Endometrial microvascular endothelial cells (primary cell): ENCODE results near the gene XIRP1. TPM values are rescaled to one million over a fixed set of nuclear protein-coding genes. Genes with fewer than 3 reads are reported as not detected.
"Not testable (repeated sequence)": the region's sequence is repeated elsewhere in the genome, so short reads cannot be mapped to it uniquely, and the experiment has no call there.

Experiments
- in situ Hi-C: cut with HindIII; loops from 2 replicates; pipeline ENCODE4 v1.10.0; 2017; ENCODE audit warnings: low sequenced_read_pairs, low pct_unique_long_range_greater_than_20kb; ENCODE audit errors: inconsistent ontology term
- total RNA-seq: library from RNA; depleted of rRNA; stranded (reverse); fragments of >200 nt; gene quantifications from one replicate; pipeline ENCODE4 v1.2.3, GENCODE V29; 2015; ENCODE audit errors: inconsistent ontology term

XIRP1 gene, protein sequence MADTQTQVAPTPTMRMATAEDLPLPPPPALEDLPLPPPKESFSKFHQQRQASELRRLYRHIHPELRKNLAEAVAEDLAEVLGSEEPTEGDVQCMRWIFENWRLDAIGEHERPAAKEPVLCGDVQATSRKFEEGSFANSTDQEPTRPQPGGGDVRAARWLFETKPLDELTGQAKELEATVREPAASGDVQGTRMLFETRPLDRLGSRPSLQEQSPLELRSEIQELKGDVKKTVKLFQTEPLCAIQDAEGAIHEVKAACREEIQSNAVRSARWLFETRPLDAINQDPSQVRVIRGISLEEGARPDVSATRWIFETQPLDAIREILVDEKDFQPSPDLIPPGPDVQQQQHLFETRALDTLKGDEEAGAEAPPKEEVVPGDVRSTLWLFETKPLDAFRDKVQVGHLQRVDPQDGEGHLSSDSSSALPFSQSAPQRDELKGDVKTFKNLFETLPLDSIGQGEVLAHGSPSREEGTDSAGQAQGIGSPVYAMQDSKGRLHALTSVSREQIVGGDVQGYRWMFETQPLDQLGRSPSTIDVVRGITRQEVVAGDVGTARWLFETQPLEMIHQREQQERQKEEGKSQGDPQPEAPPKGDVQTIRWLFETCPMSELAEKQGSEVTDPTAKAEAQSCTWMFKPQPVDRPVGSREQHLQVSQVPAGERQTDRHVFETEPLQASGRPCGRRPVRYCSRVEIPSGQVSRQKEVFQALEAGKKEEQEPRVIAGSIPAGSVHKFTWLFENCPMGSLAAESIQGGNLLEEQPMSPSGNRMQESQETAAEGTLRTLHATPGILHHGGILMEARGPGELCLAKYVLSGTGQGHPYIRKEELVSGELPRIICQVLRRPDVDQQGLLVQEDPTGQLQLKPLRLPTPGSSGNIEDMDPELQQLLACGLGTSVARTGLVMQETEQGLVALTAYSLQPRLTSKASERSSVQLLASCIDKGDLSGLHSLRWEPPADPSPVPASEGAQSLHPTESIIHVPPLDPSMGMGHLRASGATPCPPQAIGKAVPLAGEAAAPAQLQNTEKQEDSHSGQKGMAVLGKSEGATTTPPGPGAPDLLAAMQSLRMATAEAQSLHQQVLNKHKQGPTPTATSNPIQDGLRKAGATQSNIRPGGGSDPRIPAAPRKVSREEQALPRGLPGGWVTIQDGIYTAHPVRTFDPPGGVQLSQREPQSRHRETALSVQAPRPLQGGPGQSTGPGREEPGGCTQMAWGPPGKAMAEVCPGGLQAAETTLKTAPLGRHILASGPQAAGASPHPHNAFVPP (N-terminal part only)
- not detected for total RNA-seq

DNA sequence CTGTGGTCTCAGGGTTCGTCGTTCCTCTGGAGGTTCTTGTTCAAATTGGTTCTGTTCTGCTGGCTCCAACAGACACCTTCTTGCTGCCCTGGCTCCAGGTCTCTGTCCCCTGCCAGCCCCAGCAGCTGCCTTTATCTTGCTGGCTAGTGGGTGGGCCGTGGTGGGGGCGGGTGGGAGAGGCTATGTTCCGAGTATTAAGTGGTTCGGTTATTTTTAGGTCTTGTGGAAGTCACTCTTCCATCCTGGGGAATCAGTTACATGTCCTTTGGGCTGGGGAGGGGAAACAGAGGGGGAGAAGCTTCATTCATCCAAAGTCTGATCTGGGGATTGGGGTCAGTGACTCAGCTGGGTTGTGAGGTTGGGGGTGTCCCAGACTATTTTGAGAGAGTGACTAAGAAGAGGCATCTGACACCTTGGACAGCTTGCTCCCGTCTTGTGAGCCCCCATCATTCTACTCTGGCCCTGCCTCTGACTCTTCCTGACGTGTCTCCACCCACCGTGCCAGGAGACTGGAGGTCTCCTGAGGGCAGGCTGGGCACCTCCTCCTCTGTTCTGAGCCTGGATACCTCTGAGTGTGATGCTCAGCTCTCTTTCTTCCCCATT, at the start of gene XIRP1:
TSS of gene XIRP1 (minus strand) at position 106 of the 603 bp plus-strand sequence. CDS start 3,150 bp downstream, outside the sequence.
- in situ Hi-C loops, result no loop called here

DNA sequence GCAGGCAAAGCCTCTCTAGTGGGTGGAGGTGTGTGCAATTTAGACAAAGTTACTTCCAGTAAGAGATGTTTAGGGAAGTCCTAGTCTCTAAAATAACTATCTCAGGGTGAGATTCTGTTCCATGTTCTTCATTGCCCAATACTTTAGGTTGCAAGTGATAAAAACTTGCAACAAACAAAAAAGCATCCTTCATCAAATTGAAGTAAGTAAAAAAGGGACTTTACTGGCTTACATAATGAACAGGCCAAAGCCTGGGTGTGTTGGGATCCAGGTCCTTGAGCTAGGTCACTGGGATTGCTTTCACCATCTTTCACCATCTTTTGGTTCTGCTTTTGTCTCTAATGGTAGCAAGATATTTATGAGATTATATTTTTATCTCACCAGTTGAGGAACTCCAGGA, 49.2 kb upstream of the XIRP1 start:
- in situ Hi-C loops, result no loop called here

DNA sequence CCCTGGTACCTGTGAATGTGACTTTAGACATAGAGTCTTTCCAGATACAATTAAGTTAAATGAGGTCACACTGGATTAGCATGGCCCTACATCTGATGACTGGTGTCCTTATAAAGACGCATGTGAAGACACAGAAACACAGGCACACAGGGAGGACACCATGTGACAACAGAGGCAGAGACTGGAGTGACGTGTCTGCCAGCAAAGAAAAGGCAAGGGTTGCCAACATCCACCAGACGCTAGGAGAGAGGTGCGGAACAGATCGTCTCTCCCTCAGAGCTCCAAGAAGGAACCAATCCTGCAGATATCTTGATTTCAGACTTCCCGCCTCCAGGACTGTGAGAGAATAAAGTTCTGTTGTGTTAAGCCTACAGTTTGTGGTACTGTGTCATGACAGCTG, 44.6 kb upstream of the XIRP1 start:
- in situ Hi-C loops, result no loop called here

DNA sequence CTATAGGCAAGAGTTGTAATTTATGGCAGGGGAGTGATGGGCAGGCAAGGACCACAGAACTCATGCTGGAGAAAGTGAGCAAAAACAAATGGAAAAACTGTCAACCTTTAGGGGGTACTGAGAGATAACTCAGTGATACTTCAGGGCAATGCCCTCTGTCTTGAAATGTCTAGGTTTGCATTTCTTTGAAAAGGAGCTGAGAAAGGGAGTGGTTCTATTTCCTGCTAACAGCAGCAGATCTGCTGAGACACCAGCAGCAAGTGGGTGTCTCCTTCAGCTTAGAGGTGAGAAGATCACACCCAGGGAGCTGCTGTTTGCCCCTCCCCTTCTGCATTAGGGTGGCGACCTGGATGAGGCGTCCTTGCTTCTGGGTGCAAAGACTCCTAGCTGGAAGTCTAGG, 42.3 kb upstream of the XIRP1 start:
- in situ Hi-C loops, result no loop called here

DNA sequence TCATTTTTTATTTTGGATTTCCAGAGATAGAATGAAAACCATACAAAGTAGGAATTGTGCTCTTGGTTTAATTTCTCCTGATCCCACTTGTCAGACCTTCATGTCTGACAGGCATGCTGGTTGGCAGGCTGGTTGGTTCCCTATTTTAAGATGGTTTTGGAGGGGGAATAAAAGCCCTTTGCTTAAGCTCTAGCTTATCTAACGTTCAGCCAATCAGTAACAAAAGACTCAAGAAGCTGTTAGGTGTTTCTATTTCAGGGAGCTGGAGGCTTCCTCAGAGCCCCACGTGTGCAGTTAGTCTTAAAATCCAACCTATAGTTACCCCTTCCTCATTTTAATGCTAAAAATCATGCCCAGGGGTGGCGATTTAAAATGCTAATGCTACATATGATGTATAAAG, 40.5 kb upstream of the XIRP1 start:
- in situ Hi-C loops, result no loop called here

DNA sequence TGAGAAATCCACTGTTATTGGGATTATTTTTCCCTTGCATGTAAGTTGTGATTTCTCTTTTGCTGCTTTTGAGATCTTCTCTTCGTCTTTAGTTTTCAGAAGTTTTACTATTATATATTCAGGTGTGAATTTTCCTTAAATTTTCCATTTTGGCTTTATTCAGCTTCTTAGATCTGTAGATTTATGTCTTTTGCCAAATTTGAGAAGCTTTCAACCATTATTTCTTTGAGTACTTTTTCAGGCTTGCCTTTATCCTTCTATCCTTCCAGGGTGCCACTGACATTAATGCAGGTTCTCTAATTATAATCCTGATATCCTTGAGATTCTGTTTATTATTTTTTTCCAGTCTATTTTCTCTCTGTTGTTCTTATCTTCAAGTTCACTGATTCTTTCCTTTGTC, 38.1 kb upstream of the XIRP1 start:
- in situ Hi-C loops, result no loop called here

DNA sequence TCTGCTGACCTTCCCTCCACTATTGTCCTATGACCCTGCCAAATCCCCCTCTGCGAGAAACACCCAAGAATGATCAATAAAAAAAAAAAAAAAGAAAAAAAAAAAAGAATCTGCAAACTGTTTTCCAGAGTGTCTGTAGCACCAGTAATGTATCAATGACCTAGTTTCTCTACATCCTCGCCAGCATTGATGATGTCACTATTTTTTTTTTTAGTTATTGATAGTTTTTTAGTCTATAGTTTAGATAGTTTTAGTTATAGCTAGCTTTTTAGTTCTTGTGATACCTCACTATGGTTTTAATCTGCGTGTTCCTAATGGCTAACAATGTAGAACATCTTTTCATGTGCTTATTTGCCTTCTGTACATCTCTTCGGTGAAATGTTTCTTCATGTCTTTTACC, 36.1 kb upstream of the XIRP1 start:
- in situ Hi-C loops, result no loop called here

DNA sequence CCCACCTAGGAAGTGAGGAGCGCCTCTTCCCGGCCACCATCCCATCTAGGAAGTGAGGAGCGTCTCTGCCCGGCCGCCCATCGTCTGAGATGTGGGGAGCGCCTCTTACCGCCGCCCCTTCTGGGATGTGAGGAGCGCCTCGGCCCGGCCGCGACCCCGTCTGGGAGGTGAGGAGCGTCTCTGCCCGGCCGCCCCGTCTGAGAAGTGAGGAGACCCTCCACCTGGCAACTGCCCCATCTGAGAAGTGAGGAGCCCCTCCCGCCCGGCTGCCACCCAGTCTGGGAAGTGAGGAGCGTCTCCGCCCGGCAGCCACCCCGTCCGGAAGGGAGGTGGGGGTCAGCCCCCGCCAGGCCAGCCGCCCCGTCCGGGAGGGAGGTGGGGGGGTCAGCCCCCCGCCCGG, 35.2 kb upstream of the XIRP1 start:
- in situ Hi-C loops, result not testable (repeated sequence)

DNA sequence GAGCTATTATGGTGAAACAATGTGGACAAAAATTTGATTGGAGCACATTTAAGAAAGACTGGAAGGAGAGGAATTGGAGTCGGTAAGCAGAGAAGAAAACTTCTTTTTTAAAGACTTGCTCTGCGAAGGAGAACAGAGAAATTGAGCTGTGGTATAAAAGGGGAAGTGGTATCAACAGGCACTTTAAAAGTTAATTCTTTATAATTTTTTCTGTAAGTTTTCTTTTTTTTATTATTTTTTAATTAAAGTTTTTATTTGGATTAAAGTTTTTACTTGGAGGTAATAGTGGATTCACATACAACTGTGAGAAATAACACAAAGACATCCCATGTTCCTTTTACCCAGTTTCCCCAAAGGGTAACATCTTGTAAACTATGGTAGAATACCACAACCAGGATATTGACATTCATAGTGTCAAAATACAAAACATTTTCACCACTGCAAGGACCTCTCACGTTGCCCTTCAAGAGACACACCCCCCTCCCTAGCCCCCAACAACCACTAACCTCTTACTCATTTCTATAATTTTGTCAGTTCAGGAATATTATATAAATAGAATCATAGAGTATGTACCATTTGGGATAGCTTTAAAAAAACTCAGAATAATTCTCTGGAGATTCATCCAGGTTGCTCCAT, 33.8 kb upstream of the XIRP1 start:
- in situ Hi-C loops, result no loop called here

DNA sequence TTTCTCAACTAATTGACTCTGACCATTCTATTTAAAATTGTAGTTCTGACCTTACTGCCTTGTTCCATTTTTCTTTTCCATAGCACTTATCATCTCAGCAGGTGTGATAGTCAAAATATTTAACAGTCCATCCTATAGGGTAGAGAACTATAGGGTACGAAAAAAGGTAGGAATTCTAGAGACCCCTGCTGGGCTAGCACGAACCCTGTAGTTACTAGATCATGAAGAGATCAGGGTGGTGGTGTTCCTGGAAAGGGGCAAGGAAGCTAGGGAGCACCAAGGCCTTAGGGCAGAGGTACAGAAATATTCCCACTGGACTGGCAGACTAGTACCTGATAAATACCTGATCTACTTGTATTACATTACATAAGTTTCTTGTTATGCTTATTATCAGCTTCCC, 31.9 kb upstream of the XIRP1 start:
- in situ Hi-C loops, result no loop called here

DNA sequence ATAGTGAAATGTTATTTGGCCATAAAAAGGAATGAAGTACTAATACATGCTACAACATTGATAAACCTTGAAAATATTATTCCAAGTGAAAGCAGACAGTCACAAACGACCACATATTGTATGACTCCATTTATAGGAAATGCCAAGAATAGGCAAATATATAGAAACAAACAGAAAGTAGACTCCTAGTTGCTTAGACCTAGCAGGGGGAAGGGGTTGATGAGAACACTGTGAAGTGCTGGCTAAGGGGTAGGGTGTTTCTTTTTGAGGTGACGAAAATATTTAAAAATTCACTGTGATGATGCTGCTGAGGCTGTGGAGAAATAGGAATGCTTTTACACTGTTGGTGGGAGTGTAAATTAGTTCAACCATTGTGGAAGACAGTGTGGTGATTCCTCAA, 30.5 kb upstream of the XIRP1 start:
- in situ Hi-C loops, result no loop called here

DNA sequence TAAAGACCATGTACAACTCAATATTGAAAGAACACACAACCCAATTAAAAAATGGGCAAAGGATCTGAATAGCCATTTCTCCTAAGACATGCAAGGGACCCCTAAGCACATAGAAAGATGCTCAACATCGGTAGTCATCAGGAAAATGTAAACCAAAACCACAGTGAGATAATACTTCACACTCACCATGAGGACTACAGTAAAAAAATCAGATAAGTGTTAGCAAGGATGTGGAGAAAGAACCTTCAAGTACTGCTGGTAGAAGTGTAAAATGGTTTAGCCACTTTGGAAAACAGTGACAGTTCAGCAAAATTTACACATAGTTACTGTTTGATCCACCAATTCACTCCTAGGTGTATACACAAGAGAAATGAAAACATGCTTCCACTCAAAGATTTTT, 30.1 kb upstream of the XIRP1 start:
- in situ Hi-C loops, result no loop called here

DNA sequence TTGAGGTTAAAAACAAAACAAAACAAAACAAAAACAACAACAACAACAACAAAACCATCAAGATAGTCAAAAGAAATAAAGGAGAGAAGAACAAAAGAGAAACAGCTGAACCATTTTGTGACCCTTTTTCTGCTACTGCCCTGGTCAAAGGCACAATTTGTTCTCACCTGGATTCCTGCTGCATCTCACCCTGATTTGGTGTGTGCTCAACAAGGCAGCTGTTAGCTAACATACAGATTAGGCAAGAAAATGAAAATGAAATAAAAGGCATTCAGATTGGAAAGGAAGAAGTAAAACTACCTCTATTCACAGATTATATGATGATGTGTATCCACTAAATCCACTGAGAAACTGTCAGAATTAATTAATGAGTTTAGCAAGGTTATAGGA, 28.7 kb upstream of the XIRP1 start:
- in situ Hi-C loops, result no loop called here

DNA sequence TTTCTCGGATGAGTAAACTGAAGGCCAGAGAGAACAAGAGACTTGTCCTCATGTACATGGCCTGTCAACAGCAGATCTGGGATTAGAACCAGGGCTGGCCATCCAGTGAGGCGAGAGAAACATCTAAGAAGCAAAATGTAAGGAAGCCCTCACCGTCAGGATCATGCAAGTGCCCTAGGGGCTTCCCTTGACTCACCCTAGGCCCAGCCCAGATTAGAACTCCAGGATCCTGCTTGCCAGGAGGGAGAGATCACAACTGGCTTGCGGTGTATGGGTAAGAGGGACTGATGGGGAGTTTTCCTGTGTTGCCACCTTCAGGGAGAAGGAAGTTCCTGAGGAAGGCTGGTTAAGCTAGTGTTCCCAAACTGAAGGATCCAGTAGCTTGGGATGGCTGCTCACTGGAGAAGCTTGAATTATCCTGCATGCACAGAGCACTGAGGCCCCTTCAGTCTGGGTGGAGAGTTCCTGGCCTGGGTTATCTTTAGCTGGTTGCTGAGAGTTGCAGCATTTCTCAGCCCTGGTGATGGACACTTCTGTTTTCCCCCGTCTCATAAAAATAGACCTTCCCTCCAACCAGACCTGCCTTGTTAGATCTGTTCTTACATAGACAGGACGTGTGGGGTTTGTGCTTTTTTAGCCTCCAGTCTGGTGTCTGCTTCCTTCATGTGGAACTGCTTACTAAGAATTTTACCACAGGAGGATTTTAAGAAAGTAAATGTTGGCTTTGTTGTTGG, 28.2 kb upstream of the XIRP1 start:
- in situ Hi-C loops, result no loop called here

DNA sequence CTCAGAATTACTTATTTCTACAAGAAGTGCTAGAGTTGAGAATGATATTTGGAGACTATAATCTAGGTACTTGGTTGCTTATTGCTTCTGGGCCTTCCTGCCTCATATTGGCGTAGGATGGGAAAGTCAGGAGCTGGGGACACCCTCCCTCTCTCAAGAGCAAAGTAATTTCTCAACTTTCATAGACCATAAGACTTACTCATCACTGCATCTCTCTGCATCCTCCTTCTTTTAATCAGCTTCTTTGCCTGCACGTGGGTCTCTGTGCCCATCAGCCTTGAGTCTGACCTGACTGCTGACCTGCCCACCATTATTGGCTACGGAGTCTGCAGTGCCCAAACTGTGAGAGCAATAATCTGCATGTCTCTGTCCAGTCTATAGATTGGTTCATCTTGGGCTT, 27.3 kb upstream of the XIRP1 start:
- in situ Hi-C loops, result no loop called here

DNA sequence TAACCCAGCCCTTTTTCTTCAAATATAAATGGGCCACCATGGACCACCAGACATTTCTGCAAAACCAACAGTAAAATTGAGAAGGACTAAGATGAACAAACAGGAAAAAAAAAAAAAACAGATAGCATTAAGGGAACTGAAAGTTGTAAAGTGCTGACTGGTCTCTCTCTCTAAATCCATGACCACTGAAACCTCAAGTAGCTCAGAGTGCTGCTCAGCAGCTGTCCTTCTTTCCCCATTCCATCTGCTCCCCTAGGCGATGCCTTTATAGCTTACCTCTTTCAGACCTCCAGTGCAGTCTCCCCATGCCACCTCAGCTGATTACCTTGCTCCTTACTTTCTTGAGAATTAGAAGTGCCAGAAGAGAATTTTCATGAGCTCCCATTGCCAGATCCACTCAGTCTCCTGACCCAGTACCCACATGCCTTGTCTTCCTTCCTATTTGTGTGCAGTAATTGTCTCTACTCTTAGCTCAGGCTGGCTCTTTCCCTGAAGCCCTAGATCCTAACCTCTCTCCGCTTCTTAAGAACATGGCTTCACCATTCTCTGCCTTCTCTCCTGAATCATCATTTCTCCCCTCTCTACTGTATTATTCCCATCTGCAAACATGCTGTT, 23.9 kb upstream of the XIRP1 start:
- in situ Hi-C loops, result no loop called here

DNA sequence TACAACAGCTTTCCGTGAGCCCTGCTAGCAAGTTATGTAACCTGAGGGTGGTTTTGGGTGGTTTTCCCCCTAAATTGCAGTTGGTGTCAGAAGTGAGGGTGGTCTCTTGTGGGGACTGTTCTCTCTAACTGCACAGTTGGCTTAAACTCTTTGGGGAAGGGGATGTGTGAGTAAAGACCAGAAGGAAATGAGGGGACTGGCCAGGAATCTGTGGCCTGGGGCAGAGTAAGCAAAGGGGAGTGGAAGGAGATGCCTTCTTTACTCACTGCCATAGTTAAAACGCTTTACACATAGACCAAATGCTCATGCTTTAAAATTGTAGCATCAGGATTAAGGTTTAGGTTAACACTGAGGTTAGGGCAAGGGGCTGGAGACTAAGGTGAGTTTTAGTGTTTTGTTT, 21.2 kb upstream of the XIRP1 start:
- in situ Hi-C loops, result no loop called here

DNA sequence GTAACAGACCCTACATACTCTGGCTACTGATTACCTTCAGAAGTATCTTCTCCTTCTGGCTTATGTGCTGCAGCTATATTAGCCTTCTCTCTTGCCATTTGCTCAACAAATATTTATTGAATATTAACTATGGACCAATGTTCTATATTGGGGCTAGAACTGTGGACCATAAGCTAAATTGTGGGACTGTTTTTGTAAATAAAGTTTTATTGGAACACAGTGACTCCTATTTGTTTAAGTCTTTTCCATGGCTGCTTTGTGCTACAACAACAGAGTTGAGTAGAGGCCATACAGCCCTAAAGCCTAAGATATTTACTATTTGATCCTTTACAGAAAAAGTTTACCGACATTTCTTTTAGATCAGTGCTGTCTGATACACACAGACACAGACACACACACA, 20.3 kb upstream of the XIRP1 start:
- in situ Hi-C loops, result no loop called here
